H1 (cell line): ENCODE data around the gene DNAJB1. TPM values are rescaled to one million over a fixed set of nuclear protein-coding genes. Genes with fewer than 3 reads are reported as not detected.

Source experiments
- RNF2 ChIP-seq: fragments of 200-900, 300-1000 bp; sonication (generic); IDR thresholded peaks from 2 replicates; pipeline ENCODE4 v1.7.1; 2016; ENCODE audit warnings: borderline replicate concordance, low read depth, mild to moderate bottlenecking, antibody characterized with exemption, low read length; ENCODE audit not compliant: poor library complexity, severe bottlenecking; ENCODE audit errors: missing control alignments
- polyA plus RNA-seq, 7 experiments: library from polyadenylated mRNA; depleted of rRNA in 3 of 7; stranded (reverse) in 5 of 7; unstranded in 2 of 7; fragments of >200 nt in 5 of 7; fragments of 200-250 nt in 2 of 7; gene quantifications; 1 replicate in 5 of 7; 2 replicates in 1 of 7; 4 replicates in 1 of 7; pipeline versions ENCODE4 v1.2.1 to v1.2.3, GENCODE V29; 2011 to 2013; ENCODE audit warnings: missing spikeins in 2 of 7, mixed read lengths in 2 of 7
- total RNA-seq: library from RNA; stranded (reverse); fragmentation: NEBNext Ultra II Directional; extraction: Animal tissue kit (Norgen Biotek cat#: 25700); gene quantifications from 2 replicates; pipeline ENCODE4 v1.2.1, GENCODE V29; 2021

DNAJB1 gene
- total and polyA plus RNA-seq, 2 of the 8 experiments (the other 6 are each of a cell fraction or from before 2014, with no cell fraction given): 62.9 to 64.3 TPM

GRCh38 chr19:14482172-14482941, 35.8 kb downstream of the DNAJB1 start (continued):
- no peak for TF ChIP-seq RNF2
- TF ChIP-seq, all 59 proteins: peak for 0
